ENCODE measurements around the gene RASL11A.
"Not testable (repeated sequence)": the region's sequence is repeated elsewhere in the genome, so short reads cannot be mapped to it uniquely, and the experiment has no call there.

The RASL11A gene

GRCh38 chr13:27298849-27299248, 28.2 kb downstream of the RASL11A start:
- no peak overlapping the region for H2AFZ ChIP-seq (ENCODE audit: low read length, unreplicated experiment)
- peaks cover 69% of the 10 kb centered on the region for H3K27me3 ChIP-seq (ENCODE audit: insufficient read depth, low read length)
- H3K36me3 ChIP-seq (ENCODE audit: insufficient read depth, low read length), result no peaks in the 10 kb centered on the region
- H3K79me2 ChIP-seq (ENCODE audit: control insufficient read depth, insufficient read depth, low read length, unreplicated experiment), result no peaks in the 10 kb centered on the region
- no peak overlapping the region for H3K27ac ChIP-seq (ENCODE audit: low read depth, low read length)
- no peak overlapping the region for H3K4me3 ChIP-seq (ENCODE audit: low read depth, low read length)
- no peaks in the 10 kb centered on the region for H3K4me1 ChIP-seq (ENCODE audit: control insufficient read depth, insufficient read depth, low read length, unreplicated experiment)

- not testable (repeated sequence) for H3K36me3 ChIP-seq (ENCODE audit: insufficient read depth, low read length); H3K4me3 ChIP-seq (ENCODE audit: low read depth, low read length)
Measured at GRCh38 chr13:27300406-27300805, 29.8 kb downstream of the RASL11A start.

GRCh38 chr13:27300941-27301586, 30.4 kb downstream of the RASL11A start:
- Histone ChIP-seq H3K4me1 (ENCODE audit: control insufficient read depth, insufficient read depth, low read length, unreplicated experiment) (no peaks in the 10 kb centered on the region), H3K36me3 (ENCODE audit: insufficient read depth, low read length) (no peaks in the 10 kb centered on the region), H2AFZ (ENCODE audit: low read length, unreplicated experiment) (no peak overlapping the region), H3K4me3 (ENCODE audit: low read depth, low read length) (no peak overlapping the region), H3K79me2 (ENCODE audit: control insufficient read depth, insufficient read depth, low read length, unreplicated experiment) (no peaks in the 10 kb centered on the region), H3K27ac (ENCODE audit: low read depth, low read length) (no peak overlapping the region), H3K27me3 (ENCODE audit: insufficient read depth, low read length) (peaks cover 47% of the 10 kb centered on the region)

More at GRCh38 chr13:27300406-27300805, 29.8 kb downstream of the RASL11A start:
- H3K4me1 ChIP-seq (ENCODE audit: control insufficient read depth, insufficient read depth, low read length, unreplicated experiment); H3K27ac ChIP-seq (ENCODE audit: low read depth, low read length); H3K79me2 ChIP-seq (ENCODE audit: control insufficient read depth, insufficient read depth, low read length, unreplicated experiment); H2AFZ ChIP-seq (ENCODE audit: low read length, unreplicated experiment): not testable (repeated sequence)
- peaks cover 53% of the 10 kb centered on the region for H3K27me3 ChIP-seq (ENCODE audit: insufficient read depth, low read length)

- H3K79me2 ChIP-seq (ENCODE audit: control insufficient read depth, insufficient read depth, low read length, unreplicated experiment), result no peaks in the 10 kb centered on the region
- no peak overlapping the region for H3K4me3 ChIP-seq (ENCODE audit: low read depth, low read length)
- peaks cover 31% of the 10 kb centered on the region for H3K27me3 ChIP-seq (ENCODE audit: insufficient read depth, low read length)
- no peaks in the 10 kb centered on the region for H3K36me3 ChIP-seq (ENCODE audit: insufficient read depth, low read length)
- no peak overlapping the region for H2AFZ ChIP-seq (ENCODE audit: low read length, unreplicated experiment)
- H3K4me1 ChIP-seq (ENCODE audit: control insufficient read depth, insufficient read depth, low read length, unreplicated experiment), result no peaks in the 10 kb centered on the region
- H3K27ac ChIP-seq (ENCODE audit: low read depth, low read length), result no peak overlapping the region
Measured at GRCh38 chr13:27302643-27303262, 32.1 kb downstream of the RASL11A start.

- no peak overlapping the region for H3K27ac ChIP-seq (ENCODE audit: low read depth, low read length)
- H3K27me3 ChIP-seq (ENCODE audit: insufficient read depth, low read length), result peaks cover 17% of the 10 kb centered on the region
- no peak overlapping the region for H3K4me3 ChIP-seq (ENCODE audit: low read depth, low read length)
- H3K4me1 ChIP-seq (ENCODE audit: control insufficient read depth, insufficient read depth, low read length, unreplicated experiment), result no peaks in the 10 kb centered on the region
- H3K79me2 ChIP-seq (ENCODE audit: control insufficient read depth, insufficient read depth, low read length, unreplicated experiment), result no peaks in the 10 kb centered on the region
- H3K36me3 ChIP-seq (ENCODE audit: insufficient read depth, low read length), result no peaks in the 10 kb centered on the region
- H2AFZ ChIP-seq (ENCODE audit: low read length, unreplicated experiment), result no peak overlapping the region
Measured at GRCh38 chr13:27304099-27304498, 33.5 kb downstream of the RASL11A start.

- Histone ChIP-seq H3K4me3 (ENCODE audit: low read depth, low read length) (no peak overlapping the region), H3K27ac (ENCODE audit: low read depth, low read length) (no peak overlapping the region), H3K79me2 (ENCODE audit: control insufficient read depth, insufficient read depth, low read length, unreplicated experiment) (no peaks in the 10 kb centered on the region), H3K27me3 (ENCODE audit: insufficient read depth, low read length) (peaks cover 12% of the 10 kb centered on the region), H3K36me3 (ENCODE audit: insufficient read depth, low read length) (no peaks in the 10 kb centered on the region), H2AFZ (ENCODE audit: low read length, unreplicated experiment) (no peak overlapping the region), H3K4me1 (ENCODE audit: control insufficient read depth, insufficient read depth, low read length, unreplicated experiment) (no peaks in the 10 kb centered on the region)
Measured at GRCh38 chr13:27304611-27305010, 34.0 kb downstream of the RASL11A start.

GRCh38 chr13:27306364-27306763, 35.7 kb downstream of the RASL11A start:
- Histone ChIP-seq H3K79me2 (ENCODE audit: control insufficient read depth, insufficient read depth, low read length, unreplicated experiment) (no peaks in the 10 kb centered on the region), H2AFZ (ENCODE audit: low read length, unreplicated experiment) (no peak overlapping the region), H3K4me1 (ENCODE audit: control insufficient read depth, insufficient read depth, low read length, unreplicated experiment) (no peaks in the 10 kb centered on the region), H3K27ac (ENCODE audit: low read depth, low read length) (no peak overlapping the region), H3K27me3 (ENCODE audit: insufficient read depth, low read length) (peaks cover 12% of the 10 kb centered on the region), H3K36me3 (ENCODE audit: insufficient read depth, low read length) (no peaks in the 10 kb centered on the region), H3K4me3 (ENCODE audit: low read depth, low read length) (no peak overlapping the region)

- Histone ChIP-seq H3K36me3 (ENCODE audit: insufficient read depth, low read length) (no peaks in the 10 kb centered on the region), H3K4me1 (ENCODE audit: control insufficient read depth, insufficient read depth, low read length, unreplicated experiment) (no peaks in the 10 kb centered on the region), H2AFZ (ENCODE audit: low read length, unreplicated experiment) (no peak overlapping the region), H3K79me2 (ENCODE audit: control insufficient read depth, insufficient read depth, low read length, unreplicated experiment) (no peaks in the 10 kb centered on the region), H3K27me3 (ENCODE audit: insufficient read depth, low read length) (no peaks in the 10 kb centered on the region), H3K27ac (ENCODE audit: low read depth, low read length) (no peak overlapping the region), H3K4me3 (ENCODE audit: low read depth, low read length) (no peak overlapping the region)
Measured at GRCh38 chr13:27308941-27309340, 38.3 kb downstream of the RASL11A start.

- Histone ChIP-seq H3K36me3 (ENCODE audit: insufficient read depth, low read length) (no peaks in the 10 kb centered on the region), H3K27ac (ENCODE audit: low read depth, low read length) (no peak overlapping the region), H2AFZ (ENCODE audit: low read length, unreplicated experiment) (no peak overlapping the region), H3K27me3 (ENCODE audit: insufficient read depth, low read length) (0 out of 2 replicates have a peak, but pooled peaks cover under 1% of the 10 kb centered on the region), H3K4me1 (ENCODE audit: control insufficient read depth, insufficient read depth, low read length, unreplicated experiment) (no peaks in the 10 kb centered on the region), H3K4me3 (ENCODE audit: low read depth, low read length) (no peak overlapping the region), H3K79me2 (ENCODE audit: control insufficient read depth, insufficient read depth, low read length, unreplicated experiment) (no peaks in the 10 kb centered on the region)
Measured at GRCh38 chr13:27309401-27309958, 38.9 kb downstream of the RASL11A start.

- no peak overlapping the region for H3K27ac ChIP-seq (ENCODE audit: low read depth, low read length)
- H3K79me2 ChIP-seq (ENCODE audit: control insufficient read depth, insufficient read depth, low read length, unreplicated experiment), result no peaks in the 10 kb centered on the region
- no peak overlapping the region for H2AFZ ChIP-seq (ENCODE audit: low read length, unreplicated experiment)
- no peaks in the 10 kb centered on the region for H3K36me3 ChIP-seq (ENCODE audit: insufficient read depth, low read length)
- no peak overlapping the region for H3K4me3 ChIP-seq (ENCODE audit: low read depth, low read length)
- H3K4me1 ChIP-seq (ENCODE audit: control insufficient read depth, insufficient read depth, low read length, unreplicated experiment), result no peaks in the 10 kb centered on the region
- 0 out of 2 replicates have a peak, but pooled peaks cover 3% of the 10 kb centered on the region for H3K27me3 ChIP-seq (ENCODE audit: insufficient read depth, low read length)
Measured at GRCh38 chr13:27309967-27310598, 39.5 kb downstream of the RASL11A start.
